HTERT RPE-1 (cell line): ENCODE results near the gene IDNK.

Source experiments
- in situ Hi-C: fragments of 300-500 bp; cut with MboI; formaldehyde crosslinking; loops from 4 replicates; pipeline ENCODE4 v1.14.3; 2020; ENCODE audit warnings: low sequenced_read_pairs

IDNK gene

DNA sequence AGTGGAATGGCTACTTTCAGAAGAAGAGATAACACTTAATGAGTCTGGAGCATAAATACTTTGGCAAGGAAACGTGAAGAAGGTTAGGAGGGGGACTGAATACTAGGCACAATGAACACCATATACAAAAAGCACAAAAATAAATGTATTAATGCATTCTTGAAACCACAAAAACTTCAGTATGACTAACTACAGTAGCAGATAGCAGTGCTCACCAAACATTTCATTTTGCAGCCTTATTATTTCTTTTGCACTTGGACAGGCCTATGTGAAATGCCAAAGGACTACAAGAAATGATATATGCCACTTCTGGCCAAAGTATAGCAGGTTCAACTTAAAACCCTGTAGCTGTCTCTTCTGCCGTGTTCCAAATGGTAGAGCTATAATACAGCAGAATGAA, 58.5 kb downstream of the IDNK start:
- in situ Hi-C loops = no loop called here

DNA sequence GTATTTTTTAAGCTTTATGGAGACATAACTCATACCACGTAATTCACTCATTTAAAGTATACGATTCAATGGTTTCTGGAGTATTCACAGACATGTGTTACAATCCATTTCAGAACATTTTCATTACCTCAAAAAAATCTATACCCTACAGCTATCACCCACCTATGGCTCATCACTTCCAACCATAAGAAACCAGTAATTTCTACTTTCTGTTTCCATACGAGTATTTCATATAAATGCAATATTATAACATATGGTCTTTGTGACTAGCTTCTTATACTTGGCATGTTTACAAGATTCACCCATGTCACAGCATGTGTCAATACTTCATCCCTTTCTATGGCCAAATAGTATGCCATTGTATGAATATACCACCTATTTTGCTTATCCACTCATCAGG, 66.0 kb downstream of the IDNK start:
- in situ Hi-C loops = no loop called here

- in situ Hi-C loops = no loop called here
Observed at GRCh38 chr9:83691492-83691891, 68.5 kb downstream of the IDNK start.
